Measurements from ENCODE around the gene TFB2M. TPM values are rescaled to one million over a fixed set of nuclear protein-coding genes. Genes with fewer than 3 reads are reported as not detected.
A peak's percentile ranks its signal among the peaks of the same experiment; 100 is the strongest.
"Not testable (repeated sequence)": the region's sequence is repeated elsewhere in the genome, so short reads cannot be mapped to it uniquely, and the experiment has no call there.

Gene TFB2M
- total and polyA plus RNA-seq, 5 experiments from 2014 or later = 12.0 to 20.8 (median 17.8) TPM

- Mint-ChIP-seq H3K4me1 (peaks cover 44 to 90% (median 86%) of the 10 kb centered on the region in 4 donors), H3K27me3 (no peaks in the 10 kb centered on the region)
Measured at GRCh38 chr1:246580497-246581370, 14.7 kb upstream of the TFB2M start.

GRCh38 chr1:246579818-246580217 lies 13.8 kb upstream of the TFB2M start:
- POLR2A ChIA-PET = interaction anchor here (3.7 kb wide), 1 partner anchor 13 kb away, joined by 26 read pairs; the partner anchor contains the start of genes CNST and TFB2M
- no peaks in the 10 kb centered on the region for H3K27me3 Mint-ChIP-seq
- peak overlapping the region in 4 of 10 donors; percentile 16 to 70 (median 22) for H3K4me3 Mint-ChIP-seq
- no peak for DNase-seq
- H3K4me1 Mint-ChIP-seq = peaks cover 46 to 92% (median 85%) of the 10 kb centered on the region in 4 donors
- no peak for ATAC-seq
- peak overlapping the region in 7 of 10 donors; percentile 6 to 96 (median 79) for H3K27ac Mint-ChIP-seq
- no peaks in the 10 kb centered on the region for H3K9me3 Mint-ChIP-seq
- peaks cover 7 to 54% (median 12%) of the 10 kb centered on the region in 3 donors for H3K36me3 Mint-ChIP-seq

More at GRCh38 chr1:246580497-246581370, 14.7 kb upstream of the TFB2M start:
- POLR2A ChIA-PET = no interaction called here
- Mint-ChIP-seq H3K4me3 (peak overlapping the region in 5 of 10 donors; percentile 7 to 26 (median 15)), H3K36me3 (peaks cover 7 to 56% (median 11%) of the 10 kb centered on the region in 3 donors), H3K9me3 (no peaks in the 10 kb centered on the region), H3K27ac (peak overlapping the region in 9 of 10 donors; percentile 5 to 87 (median 29))
- DNase-seq (no peak), ATAC-seq (no peak)

- ATAC-seq = peak; percentile 28 to 29
- H3K4me1 Mint-ChIP-seq = peaks cover 37 to 88% (median 76%) of the 10 kb centered on the region in 4 donors
Measured at GRCh38 chr1:246577720-246578106, 11.7 kb upstream of the TFB2M start.

GRCh38 chr1:246577082-246577719 lies 11.1 kb upstream of the TFB2M start:
- Mint-ChIP-seq H3K4me1 (peaks cover 33 to 86% (median 72%) of the 10 kb centered on the region in 4 donors), H3K4me3 (peak overlapping the region; percentile 38 to 82 (median 72)), H3K9me3 (no peaks in the 10 kb centered on the region), H3K27me3 (no peaks in the 10 kb centered on the region), H3K27ac (peak overlapping the region; percentile 68 to 96 (median 88)), H3K36me3 (peaks cover 0 to 32% (median 5%) of the 10 kb centered on the region in 3 donors)
- POLR2A ChIA-PET = interaction anchor here (0.6 to 3.7 kb wide), 2 partner anchors 11 to 119 kb away, joined by 3 to 26 read pairs; partner anchors contain the start of genes CNST and TFB2M
- DNase-seq (peak in 2 of 10 donors; percentile 8 to 36), ATAC-seq (peak; percentile 74 to 92)

More at GRCh38 chr1:246577720-246578106, 11.7 kb upstream of the TFB2M start:
- Mint-ChIP-seq H3K9me3 (no peaks in the 10 kb centered on the region), H3K36me3 (peaks cover 0 to 37% (median 7%) of the 10 kb centered on the region in 3 donors), H3K27ac (peak overlapping the region; percentile 68 to 96 (median 88)), H3K4me3 (peak overlapping the region; percentile 6 to 82 (median 72)), H3K27me3 (no peaks in the 10 kb centered on the region)
- POLR2A ChIA-PET = interaction anchor here (0.6 to 3.7 kb wide), 2 partner anchors 11 to 120 kb away, joined by 3 to 26 read pairs; partner anchors contain the start of genes CNST and TFB2M
- no peak for DNase-seq

GRCh38 chr1:246576709-246577032 lies 10.6 kb upstream of the TFB2M start:
- ATAC-seq (no peak), DNase-seq (no peak)
- Mint-ChIP-seq H3K36me3 (peaks cover 0 to 29% (median 3%) of the 10 kb centered on the region in 3 donors), H3K9me3 (no peaks in the 10 kb centered on the region), H3K4me3 (peak overlapping the region in 8 of 10 donors; percentile 38 to 82 (median 74)), H3K27me3 (no peaks in the 10 kb centered on the region), H3K27ac (peak overlapping the region; percentile 9 to 96 (median 88)), H3K4me1 (peaks cover 31 to 86% (median 69%) of the 10 kb centered on the region in 4 donors)
- POLR2A ChIA-PET = interaction anchor here (3.7 kb wide), 1 partner anchor 10 kb away, joined by 26 read pairs; the partner anchor contains the start of genes CNST and TFB2M

GRCh38 chr1:246573491-246573890 lies 7.4 kb upstream of the TFB2M start:
- H3K4me1 Mint-ChIP-seq = peaks cover 30 to 84% (median 62%) of the 10 kb centered on the region in 4 donors
- H3K27me3 Mint-ChIP-seq = no peaks in the 10 kb centered on the region
- no peak for ATAC-seq
- no peak for DNase-seq
- peak overlapping the region; percentile 26 to 97 (median 89) for H3K27ac Mint-ChIP-seq
- peak overlapping the region; percentile 14 to 75 (median 66) for H3K4me3 Mint-ChIP-seq
- H3K36me3 Mint-ChIP-seq = peaks cover 0 to 11% (median 3%) of the 10 kb centered on the region in 3 donors
- no peaks in the 10 kb centered on the region for H3K9me3 Mint-ChIP-seq
- POLR2A ChIA-PET = no interaction called here

GRCh38 chr1:246572785-246573184 lies 6.7 kb upstream of the TFB2M start:
- no peaks in the 10 kb centered on the region for H3K27me3 Mint-ChIP-seq
- no peak for DNase-seq
- H3K36me3 Mint-ChIP-seq = peaks cover 0 to 10% (median 3%) of the 10 kb centered on the region in 3 donors
- H3K9me3 Mint-ChIP-seq = no peaks in the 10 kb centered on the region
- peak overlapping the region; percentile 74 to 97 (median 89) for H3K27ac Mint-ChIP-seq
- peak overlapping the region; percentile 39 to 78 (median 70) for H3K4me3 Mint-ChIP-seq
- POLR2A ChIA-PET = no interaction called here
- peaks cover 27 to 84% (median 61%) of the 10 kb centered on the region in 4 donors for H3K4me1 Mint-ChIP-seq
- ATAC-seq = no peak

- H3K4me1 Mint-ChIP-seq = peaks cover 20 to 82% (median 59%) of the 10 kb centered on the region in 4 donors
- H3K36me3 Mint-ChIP-seq = peaks cover 0 to 10% (median 3%) of the 10 kb centered on the region in 3 donors
- ATAC-seq = no peak
- peak overlapping the region in 8 of 10 donors; percentile 15 to 90 (median 83) for H3K4me3 Mint-ChIP-seq
- H3K27me3 Mint-ChIP-seq = no peaks in the 10 kb centered on the region
- no peak for DNase-seq
- H3K9me3 Mint-ChIP-seq = no peaks in the 10 kb centered on the region
- peak overlapping the region in 9 of 10 donors; percentile 93 to 99 (median 96) for H3K27ac Mint-ChIP-seq
- POLR2A ChIA-PET = interaction anchor here (1.9 kb wide), 1 partner anchor 66 kb away, joined by 5 read pairs; no protein-coding TSS in a partner anchor
Measured at GRCh38 chr1:246571953-246572352, 5.9 kb upstream of the TFB2M start.

GRCh38 chr1:246571309-246571708 lies 5.2 kb upstream of the TFB2M start:
- POLR2A ChIA-PET = interaction anchor here (1.9 kb wide), 1 partner anchor 65 kb away, joined by 5 read pairs; no protein-coding TSS in a partner anchor
- not testable (repeated sequence) for H3K27me3 Mint-ChIP-seq, H3K9me3 Mint-ChIP-seq
- Mint-ChIP-seq H3K27ac (peak overlapping the region; percentile 93 to 99 (median 96)), H3K36me3 (peaks cover 0 to 10% (median 3%) of the 10 kb centered on the region in 3 donors), H3K4me1 (peaks cover 20 to 75% (median 55%) of the 10 kb centered on the region in 4 donors), H3K4me3 (peak overlapping the region; percentile 62 to 90 (median 83))
- DNase-seq (peak in 2 of 10 donors; percentile 22 to 40), ATAC-seq (peak in 1 of 2 donors; percentile 18)

GRCh38 chr1:246569248-246570238 lies 3.5 kb upstream of the TFB2M start:
- ATAC-seq (peak; percentile 18 to 59), DNase-seq (peak in 7 of 10 donors; percentile 24 to 73 (median 51))
- Mint-ChIP-seq H3K4me3 (peak overlapping the region; percentile 78 to 90 (median 83)), H3K27ac (peak overlapping the region; percentile 93 to 99 (median 96)), H3K27me3 (no peaks in the 10 kb centered on the region), H3K36me3 (peaks cover 0 to 4% (median 2%) of the 10 kb centered on the region in 3 donors), H3K4me1 (peaks cover 18 to 82% (median 59%) of the 10 kb centered on the region in 4 donors), H3K9me3 (no peaks in the 10 kb centered on the region)
- POLR2A ChIA-PET = interaction anchor here (0.9 to 1.9 kb wide), 2 partner anchors 9 to 63 kb away, joined by 3 to 5 read pairs; no protein-coding TSS in a partner anchor

- DNase-seq = no peak
- Mint-ChIP-seq H3K4me1 (peaks cover 15 to 76% (median 56%) of the 10 kb centered on the region in 4 donors), H3K9me3 (no peaks in the 10 kb centered on the region), H3K4me3 (peak overlapping the region; percentile 97 to 99 (median 98)), H3K27me3 (no peaks in the 10 kb centered on the region), H3K27ac (peak overlapping the region; percentile 93 to 99 (median 98)), H3K36me3 (peaks cover 0 to 12% (median 0%) of the 10 kb centered on the region in 3 donors)
- ATAC-seq = no peak
- POLR2A ChIA-PET = interaction anchor here (0.9 to 2.6 kb wide), 3 partner anchors 10 to 81 kb away, joined by 3 to 26 read pairs (median 8); partner anchors contain the start of gene SMYD3
Measured at GRCh38 chr1:246567646-246568235, 1.7 kb upstream of the TFB2M start.
